ENCODE measurements around the gene RBMS3.

GRCh38 chr3:29447946-29448627, 167.2 kb downstream of the RBMS3 start:
- TF ChIP-seq POLR2A (IDR thresholded peaks at IDR 0.05; ENCODE audit: low read length) (no peak), GATA1 (IDR thresholded peaks at IDR 0.05; ENCODE audit: low read depth, low read length) (no peak)

Measured in erythroblast (primary cell).